Right kidney (tissue), 9 donors: ENCODE results near the gene FBXL7.

ENCODE experiments used
- DNase-seq: peaks from one replicate; pipeline ENCODE4 v3.0.0-alpha.2; 2016
- long read RNA-seq, 8 donors: transcript quantifications; one replicate each; lab custom pipeline, GENCODE V29; 2026

FBXL7 gene
- long read RNA-seq, donor 1, partial matches to known transcripts: 0 of 3 reads
- long read RNA-seq, donor 1, other reads (novel, unspliced or antisense): 0 of 3 reads
- long read RNA-seq, donor 2, partial matches to known transcripts: 0 of 2 reads
- long read RNA-seq, donor 2, other reads (novel, unspliced or antisense): 0 of 2 reads
- long read RNA-seq, donor 3, partial matches to known transcripts: 0 of 3 reads
- long read RNA-seq, donor 3, other reads (novel, unspliced or antisense): 0 of 3 reads
- long read RNA-seq, donor 4, transcript FBXL7-201 (2 exons, 3,960 nt): major isoform, 6 of 14 reads
- long read RNA-seq, donor 4, partial matches to known transcripts: 8 of 14 reads
- long read RNA-seq, donor 4, other reads (novel, unspliced or antisense): 0 of 14 reads
- long read RNA-seq, donor 5, partial matches to known transcripts: 0 of 4 reads
- long read RNA-seq, donor 5, other reads (novel, unspliced or antisense): 0 of 4 reads
- long read RNA-seq, donor 6, transcript FBXL7-201 (2 exons, 3,960 nt): major isoform, 7 of 7 reads
- long read RNA-seq, donor 6, partial matches to known transcripts: 0 of 7 reads
- long read RNA-seq, donor 6, other reads (novel, unspliced or antisense): 0 of 7 reads
- long read RNA-seq, donor 7, transcript FBXL7-201 (2 exons, 3,960 nt): major isoform, 18 of 27 reads
- long read RNA-seq, donor 7, partial matches to known transcripts: 9 of 27 reads
- long read RNA-seq, donor 7, other reads (novel, unspliced or antisense): 0 of 27 reads
- long read RNA-seq, donor 8, transcript FBXL7-201 (2 exons, 3,960 nt): major isoform, 7 of 7 reads
- long read RNA-seq, donor 8, partial matches to known transcripts: 0 of 7 reads
- long read RNA-seq, donor 8, other reads (novel, unspliced or antisense): 0 of 7 reads

DNA sequence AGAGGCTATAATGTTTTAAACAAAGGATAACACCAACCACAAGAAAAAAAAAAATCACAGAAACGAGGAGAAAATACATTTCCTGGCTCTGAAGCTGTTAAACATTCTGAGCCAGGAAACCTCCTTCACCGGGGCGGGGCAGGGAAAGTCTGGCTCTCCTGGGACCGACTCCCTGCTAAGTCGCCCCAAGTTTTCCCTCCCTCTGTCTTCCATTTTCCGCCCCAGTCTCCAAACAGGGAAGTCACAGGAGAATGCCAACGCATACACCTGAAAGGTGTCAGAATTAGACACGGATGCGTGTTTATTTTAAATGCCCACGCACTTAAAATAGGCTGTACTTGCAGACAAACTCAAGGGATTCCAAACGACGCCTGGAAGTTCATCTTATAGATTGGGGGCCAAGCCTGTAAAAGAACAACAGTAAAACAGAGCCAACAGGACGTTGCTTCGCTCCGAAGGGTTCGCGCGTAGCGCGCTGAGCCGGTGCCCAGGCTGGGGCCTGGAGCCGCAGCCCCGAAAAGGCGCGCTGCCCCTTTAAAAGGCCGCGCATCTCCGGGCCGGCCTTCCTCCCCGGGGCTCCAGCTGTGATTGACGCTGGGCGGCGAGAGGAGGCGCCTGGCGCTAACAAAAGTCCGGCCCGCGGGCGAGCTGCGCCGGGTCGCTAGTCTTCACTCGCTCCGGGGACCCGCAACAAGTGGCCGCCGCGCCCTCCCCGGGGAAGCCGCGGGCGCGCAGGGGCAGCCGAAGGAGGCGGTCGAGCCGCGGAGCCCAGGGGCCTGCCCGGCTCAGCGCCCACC lies at the start of gene FBXL7:
Gene FBXL7 (plus strand): TSS at position 653 of the 797 bp plus-strand sequence.
- peak; percentile 89 for DNase-seq

DNA sequence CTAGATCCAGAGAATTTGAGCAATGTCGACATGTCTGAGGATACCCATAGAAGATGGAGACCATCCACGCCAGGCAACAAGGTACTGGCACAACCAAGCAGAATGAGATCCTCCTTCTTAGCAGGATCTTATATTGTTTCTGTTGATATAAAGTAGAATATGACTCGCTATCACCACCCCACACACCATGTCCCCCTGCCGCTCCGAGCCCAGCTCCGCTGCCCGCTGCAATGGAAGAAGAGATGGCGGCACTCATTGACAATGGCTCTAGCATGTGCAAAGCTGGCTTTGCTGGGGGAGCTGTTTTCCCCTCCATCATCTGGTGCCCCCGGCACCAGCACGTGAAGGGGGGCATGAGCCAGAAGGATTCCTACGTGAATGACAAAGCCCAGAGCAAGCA lies 49.5 kb upstream of the FBXL7 start:
- no peak for DNase-seq

DNA sequence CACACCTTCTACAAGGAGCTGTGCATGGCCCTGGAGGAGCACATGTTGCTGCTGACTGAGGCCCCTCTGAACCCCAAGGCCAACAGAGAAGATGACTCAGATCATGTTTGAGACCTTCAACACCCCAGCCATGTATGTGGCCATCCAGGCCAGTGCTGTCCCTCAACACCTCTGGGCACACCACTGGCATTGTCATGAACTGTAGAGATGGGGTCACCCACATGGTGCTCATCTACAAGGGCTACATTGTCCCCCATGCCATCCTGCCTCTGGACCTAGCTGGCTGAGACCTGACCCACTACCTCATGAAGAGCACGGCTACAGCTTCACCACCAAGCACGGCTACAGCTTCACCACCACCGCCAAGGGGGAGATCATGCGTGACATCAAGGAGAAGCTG lies 49.0 kb upstream of the FBXL7 start:
- DNase-seq: no peak

DNA sequence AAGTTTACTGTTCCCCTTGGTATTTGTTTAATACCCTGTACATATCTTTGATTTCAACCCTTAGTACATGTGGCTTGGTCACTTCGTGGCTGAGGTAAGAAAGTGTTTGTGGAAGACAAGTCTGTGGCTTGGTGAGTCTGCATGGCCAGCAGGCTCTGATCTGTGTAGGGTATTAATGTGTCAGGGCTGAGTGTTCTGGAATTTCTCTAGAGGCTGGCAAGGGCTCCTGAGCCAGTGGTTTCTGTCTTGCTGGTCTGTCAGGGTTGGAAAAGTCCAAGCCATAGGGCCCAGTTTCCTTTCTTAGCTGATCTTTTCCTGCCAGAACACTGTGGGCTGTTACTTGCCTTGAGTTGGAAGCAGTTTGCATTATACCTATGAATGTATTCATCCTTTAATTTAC lies 48.0 kb upstream of the FBXL7 start:
- DNase-seq: no peak

DNA sequence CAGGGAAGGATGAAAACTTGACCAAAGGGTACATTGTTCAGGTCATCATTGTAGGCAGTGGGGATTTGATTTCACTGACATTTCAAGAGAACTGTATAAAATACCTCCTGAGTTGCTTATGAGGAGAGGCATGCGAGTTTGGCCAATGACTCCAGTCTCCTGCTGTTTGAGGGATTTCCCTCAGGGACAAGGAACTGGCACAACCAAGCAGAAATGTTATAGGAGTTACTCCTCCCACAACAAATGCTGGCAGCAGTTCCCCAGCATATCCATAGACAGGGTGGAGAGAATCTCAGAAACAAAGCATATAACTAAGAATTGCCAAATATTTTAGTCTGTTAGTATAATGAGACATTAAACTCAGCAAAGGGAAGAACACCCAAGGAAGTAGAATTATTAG lies 47.2 kb upstream of the FBXL7 start:
- no peak for DNase-seq

DNA sequence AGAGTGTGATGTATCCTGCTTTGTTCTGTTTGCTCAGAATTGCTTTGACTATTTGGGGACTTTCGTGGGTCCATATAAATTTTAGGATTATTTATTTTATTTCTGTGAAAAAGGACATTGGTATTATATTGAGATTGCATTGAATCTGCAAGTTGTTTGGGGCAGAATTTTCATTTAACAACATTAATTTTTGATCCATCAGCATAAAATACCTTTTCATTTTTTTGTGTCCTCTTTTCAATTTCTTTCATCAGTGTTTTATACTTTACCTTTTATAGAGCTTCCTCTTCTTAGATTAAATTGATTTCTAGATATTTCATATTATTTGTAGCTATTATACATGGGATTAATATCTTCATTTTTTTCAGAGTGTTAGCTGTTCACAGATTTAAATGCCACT lies 40.8 kb upstream of the FBXL7 start:
- no peak for DNase-seq

DNA sequence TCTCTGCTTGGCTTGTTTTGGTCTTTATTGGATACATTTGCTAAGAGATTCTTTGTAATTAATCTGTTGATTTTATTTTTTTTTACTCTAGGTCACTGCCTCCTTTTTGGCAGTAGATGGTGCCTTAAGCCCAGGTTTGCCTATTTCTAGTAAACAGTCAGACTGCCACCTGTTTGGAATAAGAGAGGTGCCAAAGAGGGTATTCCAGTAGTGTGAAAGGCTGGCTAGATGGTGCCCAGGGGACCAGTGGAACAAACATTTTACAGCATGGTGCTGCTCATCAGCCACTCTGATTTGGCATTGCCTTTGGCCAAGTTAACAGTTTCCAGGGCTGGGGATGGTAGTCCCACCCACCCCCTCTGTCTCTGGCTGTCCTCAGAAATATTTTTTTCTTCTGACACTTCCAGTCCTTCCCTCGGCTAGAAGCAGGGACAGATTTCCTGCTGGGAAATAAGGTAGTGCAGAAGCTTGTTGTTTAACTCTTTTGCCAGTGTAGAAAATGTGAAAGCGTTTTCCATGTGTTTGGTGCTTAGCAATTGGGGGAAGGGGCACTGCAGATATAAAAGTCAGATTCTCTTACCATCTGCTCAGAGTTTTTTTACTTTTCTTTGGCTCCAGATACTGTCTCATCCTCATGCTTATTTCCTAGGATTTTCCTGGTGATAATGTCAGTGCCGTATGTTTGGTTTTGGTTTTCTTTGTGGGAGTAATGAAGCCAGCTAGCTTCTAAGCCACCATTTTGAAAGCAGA lies 36.6 kb upstream of the FBXL7 start:
- DNase-seq: no peak

DNA sequence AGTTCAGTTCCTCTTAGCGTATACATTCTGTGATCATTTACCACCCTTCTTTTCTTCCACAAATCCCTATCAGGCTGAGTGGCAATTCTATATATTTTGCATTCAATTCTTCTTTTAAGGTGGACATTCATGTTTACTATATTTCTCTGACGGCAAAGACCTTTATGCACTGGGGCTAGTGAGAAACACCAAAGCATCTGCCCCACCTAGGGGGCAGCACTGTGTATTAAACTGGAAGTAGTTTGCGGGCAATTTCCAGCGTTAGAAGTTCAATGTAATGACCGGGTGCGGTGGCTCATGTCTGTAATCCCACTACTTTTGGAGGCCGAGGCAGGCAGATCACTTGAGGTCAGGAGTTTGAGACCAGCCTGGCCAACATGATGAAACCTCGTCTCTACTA lies 27.9 kb upstream of the FBXL7 start:
- DNase-seq: no peak

DNA sequence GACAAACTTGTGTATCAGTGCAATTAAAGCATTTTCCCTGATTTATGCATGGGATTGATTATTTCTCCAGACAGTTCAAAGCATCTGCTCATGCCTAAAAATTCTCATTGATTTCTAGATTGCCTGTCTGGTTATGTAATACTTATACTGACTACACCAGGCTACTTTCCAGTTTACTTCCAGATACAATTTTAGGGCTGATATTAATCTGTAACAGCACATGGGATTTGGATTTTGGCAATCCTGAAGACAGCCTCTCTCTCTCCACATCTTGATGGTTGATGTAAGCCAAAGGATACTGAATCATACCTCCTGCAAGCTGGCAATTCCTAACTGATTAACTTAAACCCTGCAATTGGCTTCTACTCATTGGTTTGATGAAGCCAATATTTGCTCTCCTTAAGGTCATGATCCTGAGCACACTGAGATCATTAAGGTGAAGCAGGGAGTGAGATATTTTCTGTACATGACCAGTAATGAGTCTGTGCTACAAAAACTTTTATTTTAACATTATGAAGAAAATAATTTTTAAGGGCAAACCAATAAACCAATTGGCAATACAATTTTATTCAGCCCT lies 25.7 kb upstream of the FBXL7 start:
- no peak for DNase-seq

DNA sequence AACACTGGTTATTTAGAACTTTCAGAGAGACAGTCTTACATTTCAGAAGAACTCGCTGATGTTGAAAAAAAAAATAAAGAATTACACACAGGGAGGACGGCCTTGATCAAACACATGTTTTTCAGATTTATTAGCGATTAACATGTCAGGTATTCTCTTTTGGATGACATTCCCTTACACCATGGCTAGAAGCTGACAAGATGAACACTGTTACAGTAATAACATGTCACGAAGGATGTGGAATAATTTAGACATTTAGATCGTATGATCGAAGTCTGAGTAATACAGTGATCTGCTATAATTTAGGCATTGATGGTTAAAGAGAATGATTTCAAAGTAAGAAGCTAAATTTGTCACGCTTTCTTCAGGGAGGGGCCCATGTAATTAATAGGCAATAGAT lies 24.6 kb upstream of the FBXL7 start:
- no peak for DNase-seq

DNA sequence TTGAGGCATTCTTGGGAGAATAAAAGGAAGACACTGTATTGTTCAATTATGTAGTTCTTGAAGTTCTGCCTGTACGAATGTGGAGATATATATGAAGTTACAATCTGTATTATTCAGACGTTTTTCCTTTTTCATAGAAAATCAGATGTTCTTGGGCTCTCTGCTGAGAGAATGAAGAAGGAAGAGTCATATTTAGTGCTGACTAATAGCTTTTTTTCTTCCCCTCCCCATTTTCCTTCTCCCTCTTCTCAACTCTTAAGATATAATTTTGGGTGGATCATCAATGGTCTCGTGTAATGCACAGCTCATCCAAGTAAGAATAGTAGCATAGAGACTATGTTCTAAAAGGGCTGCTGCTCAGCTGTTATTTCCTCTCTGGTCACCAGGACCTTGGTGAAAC lies 23.0 kb upstream of the FBXL7 start:
- no peak for DNase-seq

DNA sequence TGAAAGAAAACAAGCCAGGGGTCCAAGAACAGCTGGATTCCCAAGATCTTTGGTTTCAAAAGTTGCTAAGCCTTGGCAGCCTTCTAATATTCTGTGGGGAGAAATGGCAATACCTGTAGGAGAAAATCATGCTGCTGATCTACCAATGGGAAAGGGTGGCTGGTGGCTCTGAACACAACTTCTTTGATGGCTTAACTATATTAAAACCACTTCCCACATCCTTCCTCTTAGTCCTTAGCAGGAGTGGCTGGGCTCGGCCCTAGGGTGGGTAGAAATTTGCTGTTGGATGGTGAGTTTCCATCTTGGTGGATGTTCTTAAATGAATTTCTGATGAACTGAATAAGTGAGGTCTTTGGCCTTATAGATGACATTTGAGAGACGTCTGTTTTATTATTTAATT lies 19.5 kb upstream of the FBXL7 start:
- no peak for DNase-seq

DNA sequence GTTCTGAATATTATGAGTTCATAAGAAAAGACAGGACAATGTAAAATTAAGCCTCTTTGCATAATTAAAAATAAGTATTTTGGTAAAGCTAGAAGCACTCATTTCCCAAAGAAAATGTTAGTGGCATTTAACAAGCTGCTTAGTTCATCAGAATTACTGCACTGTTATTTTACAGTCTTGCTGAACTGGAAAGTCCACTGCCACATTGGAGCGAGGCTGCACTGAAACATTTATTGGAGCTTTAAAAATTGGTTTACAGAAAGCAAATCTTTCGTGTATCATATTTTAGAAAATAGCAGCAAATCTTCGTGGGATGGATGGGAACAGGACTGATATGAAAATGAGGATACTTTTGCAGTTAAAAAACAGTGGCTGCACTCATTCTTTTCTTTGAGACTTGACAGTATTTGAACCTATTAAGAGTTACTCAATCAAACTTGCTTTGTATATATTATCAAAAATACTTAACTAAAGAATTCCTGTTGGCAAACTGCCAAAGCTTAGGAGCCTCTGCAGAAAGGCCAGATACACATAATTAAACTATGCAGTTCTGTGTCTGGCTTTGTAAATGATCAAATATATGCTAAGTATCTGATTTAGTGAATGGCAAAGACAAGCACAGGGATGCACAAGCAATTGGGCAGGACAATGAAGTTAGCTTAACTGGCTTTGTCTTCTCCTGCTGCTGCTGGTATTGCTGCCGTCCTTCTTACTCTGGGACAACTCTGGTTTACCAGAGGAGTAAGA lies 16.5 kb upstream of the FBXL7 start:
- peak; percentile 18 for DNase-seq

DNA sequence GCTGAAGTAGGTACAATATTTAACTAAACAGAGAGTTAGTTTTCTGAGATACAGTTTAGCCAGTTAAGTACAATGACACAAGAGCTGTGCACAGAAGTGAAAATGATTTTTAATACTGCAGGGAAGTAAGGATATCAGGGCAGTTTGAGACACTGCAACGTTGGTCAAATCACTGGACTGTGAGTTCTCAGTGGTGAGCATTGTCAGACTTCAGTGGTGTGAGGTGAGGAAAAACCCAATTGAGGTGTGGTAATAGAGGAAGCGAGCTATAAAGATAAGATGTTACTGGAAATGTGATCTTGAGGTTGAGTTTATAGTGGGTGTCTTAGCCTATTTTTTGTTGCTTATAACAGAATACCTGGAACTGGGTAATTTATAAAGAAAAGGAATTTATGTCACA lies 12.8 kb upstream of the FBXL7 start:
- DNase-seq: no peak

DNA sequence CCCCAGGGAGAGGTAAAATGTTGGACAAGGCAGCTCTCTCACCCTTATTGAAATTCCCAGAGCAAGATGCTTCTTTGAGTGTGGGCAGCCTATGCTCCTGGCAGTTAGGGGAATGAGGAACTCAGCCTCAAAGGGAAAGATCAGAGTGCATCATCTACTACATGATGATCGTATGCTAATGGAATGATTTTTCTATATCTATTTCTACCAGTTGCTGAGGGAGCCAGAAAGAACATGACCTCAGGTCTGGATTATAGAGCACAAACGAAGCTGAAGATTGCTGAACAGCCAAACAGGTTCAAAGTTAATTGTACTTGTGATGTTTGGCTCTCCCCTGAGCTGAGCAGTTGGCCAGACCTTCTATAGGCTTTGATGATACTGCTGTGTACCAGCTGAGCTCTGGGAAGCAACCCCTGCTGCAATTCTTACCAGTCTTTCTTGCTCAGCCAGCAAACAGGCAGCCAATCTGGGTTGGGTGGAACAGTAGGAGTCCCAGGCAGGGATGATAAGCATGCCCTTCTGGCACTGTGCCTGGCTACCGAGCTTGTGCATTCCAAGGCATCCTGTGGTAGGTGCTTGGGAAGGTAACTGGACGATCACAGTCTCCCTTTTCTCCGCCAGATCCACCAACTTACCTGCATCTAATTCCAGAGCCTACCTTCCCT lies 10.3 kb upstream of the FBXL7 start:
- no peak for DNase-seq

DNA sequence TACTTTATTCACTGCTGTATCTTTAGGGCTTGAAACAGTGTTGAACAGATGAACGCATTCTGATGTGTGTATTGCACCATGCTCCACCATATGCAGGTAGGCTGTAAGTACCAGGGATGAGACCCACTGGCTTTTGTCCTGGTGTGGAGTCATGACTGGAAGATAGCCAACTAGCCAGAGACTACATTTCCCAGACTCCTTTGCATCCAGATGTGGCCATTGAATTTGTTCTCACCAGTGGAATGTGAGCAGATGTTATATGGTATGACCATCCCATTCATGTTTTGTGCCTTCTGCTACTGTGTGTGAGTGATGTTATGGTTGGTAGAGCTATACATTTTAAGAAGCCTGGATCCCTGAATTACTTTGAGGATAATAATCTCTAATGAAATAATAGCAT lies 7.4 kb upstream of the FBXL7 start:
- no peak for DNase-seq

DNA sequence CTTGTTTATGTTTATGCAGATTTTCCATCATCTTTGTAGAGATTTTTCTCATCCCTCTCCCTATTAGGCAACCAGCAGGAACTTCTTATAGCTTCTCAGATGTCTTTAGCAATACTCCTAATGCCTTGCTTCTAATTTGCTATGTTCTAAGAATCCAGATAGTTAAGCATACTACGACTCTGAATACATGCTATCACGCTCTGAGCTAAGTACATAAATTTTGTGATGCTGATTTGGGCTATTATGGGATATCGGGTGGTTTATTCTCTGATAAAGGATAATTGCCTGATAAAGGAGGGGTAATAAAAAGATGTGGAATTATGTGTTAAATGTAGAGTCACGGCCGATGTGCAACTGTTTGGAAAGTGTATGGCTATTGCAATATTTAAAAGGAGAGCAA lies 6.5 kb upstream of the FBXL7 start:
- DNase-seq: no peak

DNA sequence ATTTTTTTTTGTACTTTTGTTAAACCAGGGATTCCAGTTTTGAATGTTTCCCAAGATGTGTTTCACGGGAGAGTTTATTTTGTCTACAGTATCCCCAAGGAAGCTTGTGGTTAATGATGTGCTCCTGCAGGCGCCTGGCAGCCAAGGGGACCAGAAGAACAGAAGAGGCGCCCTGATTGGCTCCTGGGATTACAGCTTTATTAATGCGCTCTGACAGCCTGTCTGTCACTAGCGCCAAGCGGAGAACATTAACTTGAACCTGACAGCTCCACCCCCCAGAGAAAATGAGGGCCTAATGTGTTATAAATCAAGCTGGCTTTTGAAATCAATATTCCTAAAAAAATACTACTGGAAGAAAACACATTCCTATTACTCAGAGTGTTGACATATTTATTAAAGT lies 5.0 kb upstream of the FBXL7 start:
- no peak for DNase-seq

DNA sequence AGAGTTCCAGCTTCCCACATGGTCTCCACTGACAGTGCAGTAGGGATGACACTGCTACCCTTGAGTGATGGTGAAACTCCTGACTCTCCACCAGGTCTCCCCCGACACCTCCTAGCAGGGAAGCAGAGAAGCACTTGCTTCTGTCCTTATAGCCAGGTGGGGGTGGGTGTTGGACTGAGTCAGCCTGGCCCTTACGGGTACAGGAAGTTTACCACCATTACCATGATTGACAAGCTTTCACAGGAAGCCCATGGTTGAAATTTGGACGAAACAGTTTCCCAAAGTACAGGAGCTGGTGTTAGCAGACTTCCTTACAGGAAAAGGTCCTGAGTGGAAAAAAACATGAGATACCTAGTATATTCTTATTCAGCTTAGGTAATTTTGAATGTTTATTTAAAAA lies 3.1 kb upstream of the FBXL7 start:
- no peak for DNase-seq

DNA sequence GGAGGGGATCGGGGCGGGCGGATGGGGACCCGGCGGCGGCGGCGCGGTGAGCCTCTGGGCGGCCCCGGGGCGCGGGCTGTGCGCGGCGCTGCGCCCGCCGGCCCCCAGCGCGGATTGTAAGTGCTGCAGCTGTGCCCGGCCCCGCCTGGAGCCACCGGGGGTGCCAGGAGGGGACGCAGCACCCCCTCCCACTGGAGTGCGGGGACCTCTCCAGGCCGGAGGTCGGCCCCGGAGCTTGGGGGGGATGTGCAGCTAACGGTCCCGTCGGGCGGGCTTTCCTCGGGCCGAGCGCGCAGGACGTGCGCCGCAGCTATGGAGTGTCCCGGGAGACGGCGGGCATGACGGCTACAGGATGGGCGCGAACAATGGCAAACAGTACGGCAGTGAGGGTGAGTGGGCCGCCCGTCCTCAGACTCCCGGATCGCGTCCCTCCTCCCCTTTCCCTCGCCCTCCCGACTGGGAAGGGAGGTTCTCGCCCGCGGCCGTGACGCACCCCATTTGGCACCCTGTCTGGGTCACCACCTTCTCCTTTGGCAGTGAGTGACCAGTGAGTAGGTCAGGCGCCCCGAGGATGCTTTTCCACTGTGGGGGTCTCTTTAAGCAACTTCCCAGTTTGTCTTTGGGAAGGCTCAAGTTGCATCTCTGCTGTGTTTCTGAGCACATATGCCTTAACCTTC lies 483 bp downstream of the FBXL7 start:
- peak; percentile 86 for DNase-seq
